ENCODE measurements around the gene KCND2. TPM values are rescaled to one million over a fixed set of nuclear protein-coding genes. Genes with fewer than 3 reads are reported as not detected.

KCND2 gene
- polyA plus RNA-seq, 3 donors, result not detected

DNA sequence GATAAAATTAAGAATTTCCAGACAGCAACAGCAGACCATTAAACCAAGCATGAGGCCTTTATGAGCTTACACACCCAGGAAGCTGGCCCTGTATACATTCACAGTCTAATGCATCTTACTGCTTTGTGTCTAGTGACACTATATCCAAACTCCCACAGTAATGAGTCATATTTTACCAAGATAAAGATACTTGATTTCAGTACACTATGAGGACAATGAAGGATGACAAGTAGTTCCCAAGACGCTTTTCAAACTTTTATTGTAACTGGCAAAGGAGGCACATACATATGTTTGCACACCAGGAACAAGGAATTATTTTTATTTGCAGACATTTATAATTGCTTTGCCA, 437.0 kb downstream of the KCND2 start:
- WGBS (ENCODE audit: insufficient coverage), result no CpG with 5 or more reads among the region's 1 CpG
- Mint-ChIP-seq H3K36me3 (no peaks in the 10 kb centered on the region), H3K9me3 (no peaks in the 10 kb centered on the region), H3K4me3 (no peak overlapping the region), H3K27ac (no peak overlapping the region), H3K27me3 (ENCODE audit: low read depth in 3 of 3) (peaks cover 6 to 12% (median 11%) of the 10 kb centered on the region in 3 donors), H3K4me1 (no peaks in the 10 kb centered on the region)
- no peak for TF ChIP-seq CTCF (IDR thresholded peaks at IDR 0.05)
- no peak overlapping the region for H3K27ac ChIP-seq (ENCODE audit: low read depth in 1 of 2, low read length in 2 of 2)
- no peak overlapping the region for H3K4me2 ChIP-seq (replicated peaks; ENCODE audit: extremely low read depth, low read length, poor library complexity, severe bottlenecking)
- H3K4me3 ChIP-seq (replicated peaks in 1 of 3; ENCODE audit: low read depth in 2 of 3, low read length in 3 of 3), result no peak overlapping the region
- no peaks in the 10 kb centered on the region for H3K79me2 ChIP-seq (ENCODE audit: insufficient read depth, low read length)
- H3K9ac ChIP-seq (ENCODE audit: insufficient read depth, low read length, poor library complexity, severe bottlenecking), result no peak overlapping the region
- H3K4me1 ChIP-seq (ENCODE audit: control insufficient read depth in 1 of 2, insufficient read depth in 2 of 2, low read length in 2 of 2), result no peaks in the 10 kb centered on the region
- no peaks in the 10 kb centered on the region for H4K20me1 ChIP-seq (ENCODE audit: insufficient read depth, low read length)
- H3K36me3 ChIP-seq (replicated peaks in 1 of 2; ENCODE audit: control insufficient read depth in 1 of 2, insufficient read depth in 2 of 2, low read length in 2 of 2), result no peaks in the 10 kb centered on the region
- no peaks in the 10 kb centered on the region for H3K9me3 ChIP-seq (replicated peaks in 1 of 2; ENCODE audit: control insufficient read depth in 1 of 2, insufficient read depth in 1 of 2, low read length in 2 of 2)
- intact Hi-C loops (cut with micrococcal nuclease), result no loop called here
- no peak for DNase-seq
- peaks cover 7 to 11% of the 10 kb centered on the region in 2 donors for H3K27me3 ChIP-seq (ENCODE audit: control insufficient read depth in 2 of 2, insufficient read depth in 2 of 2, low read length in 2 of 2)
- H2AFZ ChIP-seq (ENCODE audit: insufficient read depth, low read depth, low read length, poor library complexity, severe bottlenecking), result no peak overlapping the region

DNA sequence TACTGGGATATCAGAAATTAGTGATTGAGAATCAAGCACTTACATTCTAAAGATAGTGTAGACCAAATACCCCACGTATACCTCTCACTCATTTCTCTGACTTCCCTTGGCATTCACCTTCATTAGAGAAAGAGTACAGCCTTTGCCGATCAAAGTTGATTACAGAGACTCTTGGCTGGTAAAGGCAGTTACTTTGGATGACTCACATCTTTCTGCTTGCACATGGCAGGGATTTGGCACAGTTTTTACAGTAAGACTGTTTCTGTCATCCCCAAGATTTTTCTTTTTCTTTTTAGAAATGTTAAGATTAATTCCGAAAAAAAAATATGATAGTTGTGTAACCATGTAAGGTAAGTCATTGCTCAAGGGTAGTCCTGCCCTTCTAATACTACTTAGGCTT, 442.0 kb downstream of the KCND2 start:
- Mint-ChIP-seq H3K36me3 (no peaks in the 10 kb centered on the region), H3K9me3 (no peaks in the 10 kb centered on the region), H3K27ac (no peak overlapping the region), H3K4me3 (no peak overlapping the region), H3K4me1 (no peaks in the 10 kb centered on the region), H3K27me3 (ENCODE audit: low read depth in 3 of 3) (peaks cover 3 to 7% (median 5%) of the 10 kb centered on the region in 3 donors)
- H3K79me2 ChIP-seq (ENCODE audit: insufficient read depth, low read length), result no peaks in the 10 kb centered on the region
- no peak overlapping the region for H3K4me2 ChIP-seq (replicated peaks; ENCODE audit: extremely low read depth, low read length, poor library complexity, severe bottlenecking)
- H2AFZ ChIP-seq (ENCODE audit: insufficient read depth, low read depth, low read length, poor library complexity, severe bottlenecking), result no peak overlapping the region
- H3K9me3 ChIP-seq (replicated peaks in 1 of 2; ENCODE audit: control insufficient read depth in 1 of 2, insufficient read depth in 1 of 2, low read length in 2 of 2), result no peaks in the 10 kb centered on the region
- no peak overlapping the region for H3K9ac ChIP-seq (ENCODE audit: insufficient read depth, low read length, poor library complexity, severe bottlenecking)
- no peaks in the 10 kb centered on the region for H3K36me3 ChIP-seq (replicated peaks in 1 of 2; ENCODE audit: control insufficient read depth in 1 of 2, insufficient read depth in 2 of 2, low read length in 2 of 2)
- H3K4me3 ChIP-seq (replicated peaks in 1 of 3; ENCODE audit: low read depth in 2 of 3, low read length in 3 of 3), result no peak overlapping the region
- TF ChIP-seq CTCF (IDR thresholded peaks at IDR 0.05), result no peak
- WGBS (ENCODE audit: insufficient coverage), result 100% methylated on average over 1 of the region's 3 CpGs
- DNase-seq, result no peak
- no peaks in the 10 kb centered on the region for H3K4me1 ChIP-seq (ENCODE audit: control insufficient read depth in 1 of 2, insufficient read depth in 2 of 2, low read length in 2 of 2)
- H3K27ac ChIP-seq (ENCODE audit: low read depth in 1 of 2, low read length in 2 of 2), result no peak overlapping the region
- H4K20me1 ChIP-seq (ENCODE audit: insufficient read depth, low read length), result no peaks in the 10 kb centered on the region
- peaks cover 6% of the 10 kb centered on the region in 2 donors for H3K27me3 ChIP-seq (ENCODE audit: control insufficient read depth in 2 of 2, insufficient read depth in 2 of 2, low read length in 2 of 2)
- intact Hi-C loops (cut with micrococcal nuclease), result no loop called here

Data from CD14-positive monocyte (primary cell).